Right lobe of liver (tissue), 4 donors: ENCODE measurements around the gene CACNA1C.

Experiments used
- CTCF ChIP-seq, 4 donors: fragments of 200-600 bp in 3 of 4; fragments of 450-650 bp in 1 of 4; IDR thresholded peaks; one replicate each; pipeline versions ENCODE4 v1.5.1 to v1.8.0; 2016 to 2022; ENCODE audit warnings: antibody characterized with exemption in 4 of 4, mild to moderate bottlenecking in 2 of 4
- POLR2A ChIP-seq: fragments of 450-650 bp; IDR thresholded peaks from one replicate; pipeline ENCODE4 v1.6.1; 2017; ENCODE audit warnings: antibody characterized with exemption, mild to moderate bottlenecking
- donor health status: DM: no; HTN: no; CAD: no.
- donor health status: DM: no; HTN: no; CAD: no.
- donor health status: DM: no; HTN: yes; CAD: no.

- no peak for TF ChIP-seq CTCF (IDR thresholded peaks at IDR 0.05)
- no peak for TF ChIP-seq POLR2A
Observed at GRCh38 chr12:2083008-2083407, 30.2 kb downstream of the CACNA1C start.
